ENCODE measurements around the gene CNST. TPM values are rescaled to one million over a fixed set of nuclear protein-coding genes. Genes with fewer than 3 reads are reported as not detected.

The CNST gene
- 58.8 TPM for total RNA-seq

GRCh38 chr1:246566128-246566812 lies at the start of gene CNST, which contains the start of gene TFB2M:
TSS of gene CNST (plus strand) at chr1:246566456. CDS start at chr1:246591563, 25,107 bp downstream.
TSS of gene TFB2M (minus strand) at chr1:246566261. CDS start at chr1:246566138, 123 bp downstream.
- Histone ChIP-seq H3K9me3 (ENCODE audit: low read depth, low read length) (no peaks in the 10 kb centered on the region), H3K4me1 (ENCODE audit: insufficient read depth, low read length) (peaks cover 52% of the 10 kb centered on the region), H3K27me3 (ENCODE audit: insufficient read depth, low read length) (no peaks in the 10 kb centered on the region), H3K4me3 (ENCODE audit: low read length) (peak within 1 kb of the TSS; percentile 99)

DNA sequence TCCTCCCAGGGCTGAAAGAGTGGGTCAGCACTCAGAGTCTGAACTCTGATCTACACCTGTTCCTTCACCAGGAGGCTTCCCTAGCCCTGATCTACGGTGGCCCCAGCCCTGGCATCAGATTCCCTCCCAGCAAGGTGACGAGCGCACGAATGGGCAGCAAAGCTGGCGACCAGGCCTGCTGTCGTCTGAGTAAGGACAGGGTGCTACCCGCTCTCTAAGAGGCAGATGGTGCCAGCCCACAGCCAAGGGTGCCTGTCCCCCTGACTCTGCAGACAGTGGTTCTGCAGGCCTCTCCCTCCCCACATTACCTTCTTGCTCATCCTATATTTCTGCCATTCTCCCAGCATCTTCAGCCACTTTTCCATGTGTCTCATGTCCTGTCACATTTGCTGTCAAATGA lies 48.9 kb upstream of the CNST start:
- H3K27me3 ChIP-seq (ENCODE audit: insufficient read depth, low read length): no peaks in the 10 kb centered on the region
- H3K4me1 ChIP-seq (ENCODE audit: insufficient read depth, low read length): no peaks in the 10 kb centered on the region
- peaks cover 12% of the 10 kb centered on the region for H3K9me3 ChIP-seq (ENCODE audit: low read depth, low read length)
- no peak overlapping the region for H3K4me3 ChIP-seq (ENCODE audit: low read length)

- no peaks in the 10 kb centered on the region for H3K27me3 ChIP-seq (ENCODE audit: insufficient read depth, low read length)
- peaks cover 12% of the 10 kb centered on the region for H3K9me3 ChIP-seq (ENCODE audit: low read depth, low read length)
These were observed 47.6 kb upstream of the CNST start for GRCh38 chr1:246518456-246519205.

GRCh38 chr1:246519514-246519913 lies 46.7 kb upstream of the CNST start:
- H3K4me1 ChIP-seq (ENCODE audit: insufficient read depth, low read length): no peaks in the 10 kb centered on the region
- H3K4me3 ChIP-seq (ENCODE audit: low read length): no peak overlapping the region
- H3K9me3 ChIP-seq (ENCODE audit: low read depth, low read length): peaks cover 12% of the 10 kb centered on the region
- no peaks in the 10 kb centered on the region for H3K27me3 ChIP-seq (ENCODE audit: insufficient read depth, low read length)

More at GRCh38 chr1:246518456-246519205, 47.6 kb upstream of the CNST start:
- H3K4me1 ChIP-seq (ENCODE audit: insufficient read depth, low read length): no peaks in the 10 kb centered on the region
- no peak overlapping the region for H3K4me3 ChIP-seq (ENCODE audit: low read length)

- Histone ChIP-seq H3K9me3 (ENCODE audit: low read depth, low read length) (peaks cover 7% of the 10 kb centered on the region), H3K27me3 (ENCODE audit: insufficient read depth, low read length) (no peaks in the 10 kb centered on the region), H3K4me3 (ENCODE audit: low read length) (no peak overlapping the region), H3K4me1 (ENCODE audit: insufficient read depth, low read length) (peaks cover 8% of the 10 kb centered on the region)
These were observed 39.9 kb upstream of the CNST start for GRCh38 chr1:246526380-246526779.

DNA sequence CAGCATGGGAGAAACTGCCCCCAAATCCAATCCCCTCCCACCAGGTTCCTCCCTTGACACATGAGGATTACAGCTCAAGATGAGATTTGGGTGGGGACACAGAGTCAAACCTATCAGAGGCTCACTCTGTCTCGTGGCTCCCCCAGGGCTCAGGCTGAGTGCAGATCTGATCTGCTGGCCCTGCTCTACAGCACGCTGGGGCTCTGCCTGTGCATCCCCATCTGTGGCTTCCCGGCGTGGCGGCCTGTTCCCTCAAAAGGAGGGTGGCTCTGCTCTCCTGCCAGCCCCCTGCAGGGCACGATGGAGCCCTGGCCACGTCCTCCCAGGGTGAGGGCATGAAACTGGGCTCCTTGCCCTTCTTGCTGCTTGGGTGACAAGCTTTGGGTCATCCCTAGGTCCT lies 39.3 kb upstream of the CNST start:
- peaks cover 8% of the 10 kb centered on the region for H3K4me1 ChIP-seq (ENCODE audit: insufficient read depth, low read length)

DNA sequence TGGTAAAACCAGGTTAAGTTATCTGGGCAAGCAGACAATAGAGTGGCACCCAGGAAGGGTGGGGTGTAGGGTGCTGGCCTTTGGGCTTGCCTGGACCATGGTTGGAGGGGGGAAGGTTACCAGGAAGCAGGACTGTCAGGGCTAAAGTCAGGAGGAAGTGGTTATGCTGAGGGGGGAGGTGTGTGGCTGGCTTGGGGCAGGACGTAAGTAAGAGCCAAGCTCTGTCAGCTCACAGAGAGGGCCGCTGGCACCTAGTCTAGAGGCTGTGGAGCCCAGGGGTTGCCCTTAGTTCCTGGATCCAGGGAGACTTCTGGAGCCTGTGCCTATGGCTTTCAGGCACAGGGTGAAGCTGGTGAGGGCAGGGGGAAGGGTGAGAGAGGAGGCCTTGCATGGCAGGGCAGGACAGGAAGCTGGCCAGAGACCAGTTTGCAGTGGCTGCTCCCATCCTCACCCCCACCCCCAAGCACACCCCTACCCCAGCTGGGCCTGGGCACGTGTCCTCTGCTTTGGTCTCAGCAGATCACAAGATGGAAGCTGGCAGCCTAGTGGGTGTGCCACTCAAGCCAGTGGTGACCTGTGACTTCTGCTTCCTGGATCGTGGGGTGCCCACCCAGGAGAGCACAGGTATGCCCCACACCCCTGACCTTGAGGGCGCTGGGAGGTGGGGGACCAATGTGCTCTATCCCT lies 38.7 kb upstream of the CNST start:
- no peak overlapping the region for H3K4me3 ChIP-seq (ENCODE audit: low read length)
- peaks cover 7% of the 10 kb centered on the region for H3K9me3 ChIP-seq (ENCODE audit: low read depth, low read length)
- H3K4me1 ChIP-seq (ENCODE audit: insufficient read depth, low read length): peaks cover 8% of the 10 kb centered on the region
- no peaks in the 10 kb centered on the region for H3K27me3 ChIP-seq (ENCODE audit: insufficient read depth, low read length)

More for the DNA sequence above, 39.3 kb upstream of the CNST start:
- Histone ChIP-seq H3K9me3 (ENCODE audit: low read depth, low read length) (peaks cover 7% of the 10 kb centered on the region), H3K27me3 (ENCODE audit: insufficient read depth, low read length) (no peaks in the 10 kb centered on the region), H3K4me3 (ENCODE audit: low read length) (no peak overlapping the region)

DNA sequence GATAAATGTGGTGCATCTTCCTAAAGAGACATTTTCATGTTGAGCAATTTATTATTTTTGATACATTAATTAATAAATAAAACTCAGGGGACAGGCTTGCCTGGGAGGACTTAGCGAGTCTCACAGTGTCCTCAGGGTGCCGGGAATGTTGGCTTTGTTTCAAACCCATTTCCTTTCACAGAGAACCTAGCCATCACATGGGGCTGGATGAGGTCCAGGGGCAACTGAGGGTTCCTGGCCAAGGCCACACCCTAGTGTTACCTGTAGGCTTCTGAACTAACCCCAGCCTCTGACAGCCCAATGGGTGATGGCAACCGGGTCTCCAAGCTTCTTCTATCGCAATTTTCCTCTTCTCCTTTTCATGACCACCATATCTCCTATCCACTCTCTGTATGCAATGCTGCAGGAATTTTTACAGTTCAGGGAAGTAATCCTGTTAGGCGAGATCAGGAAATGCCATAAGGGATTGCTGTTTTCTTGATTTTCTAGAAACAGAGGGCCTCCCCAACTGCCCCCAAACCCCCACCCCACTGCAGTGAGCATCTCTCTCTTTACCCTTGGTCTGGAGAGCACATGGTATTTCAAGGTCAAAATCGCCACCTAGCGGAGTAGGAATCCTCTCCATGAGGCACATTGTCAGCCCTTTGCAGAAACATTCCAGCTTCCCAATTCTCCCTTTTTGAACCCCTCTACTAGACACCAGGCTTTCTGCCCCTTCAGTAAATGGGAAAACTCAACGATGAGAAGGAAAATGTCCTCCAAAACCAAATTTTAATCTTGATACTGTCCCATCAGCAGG lies 37.1 kb upstream of the CNST start:
- no peak overlapping the region for H3K4me3 ChIP-seq (ENCODE audit: low read length)
- H3K27me3 ChIP-seq (ENCODE audit: insufficient read depth, low read length): no peaks in the 10 kb centered on the region
- peaks cover 8% of the 10 kb centered on the region for H3K4me1 ChIP-seq (ENCODE audit: insufficient read depth, low read length)
- peaks cover 7% of the 10 kb centered on the region for H3K9me3 ChIP-seq (ENCODE audit: low read depth, low read length)

DNA sequence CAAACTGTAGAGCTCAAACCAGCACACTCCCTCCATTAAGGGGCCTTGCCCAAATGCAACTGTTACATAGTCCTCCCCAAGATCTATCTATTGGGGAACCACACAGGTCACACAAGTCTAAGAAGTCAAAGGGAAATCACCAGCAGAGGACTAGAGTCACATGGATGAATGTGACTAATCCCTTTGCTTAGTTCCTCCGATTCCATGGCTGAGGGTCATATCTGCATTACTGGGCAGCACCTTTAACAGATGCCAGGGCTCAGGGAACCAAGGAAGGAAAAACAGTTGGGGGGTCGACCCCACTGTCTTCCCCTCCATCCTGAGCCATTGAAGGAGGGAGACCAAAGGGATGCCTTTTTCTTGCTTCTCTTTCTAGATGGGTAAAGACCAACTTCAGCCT lies 35.8 kb upstream of the CNST start:
- H3K9me3 ChIP-seq (ENCODE audit: low read depth, low read length): peaks cover 7% of the 10 kb centered on the region

GRCh38 chr1:246532519-246532918 lies 33.7 kb upstream of the CNST start:
- no peaks in the 10 kb centered on the region for H3K27me3 ChIP-seq (ENCODE audit: insufficient read depth, low read length)
- peaks cover 7% of the 10 kb centered on the region for H3K9me3 ChIP-seq (ENCODE audit: low read depth, low read length)
- peaks cover 6% of the 10 kb centered on the region for H3K4me1 ChIP-seq (ENCODE audit: insufficient read depth, low read length)
- H3K4me3 ChIP-seq (ENCODE audit: low read length): no peak overlapping the region

More for the DNA sequence above, 35.8 kb upstream of the CNST start:
- no peak overlapping the region for H3K4me3 ChIP-seq (ENCODE audit: low read length)
- H3K27me3 ChIP-seq (ENCODE audit: insufficient read depth, low read length): no peaks in the 10 kb centered on the region
- peaks cover 8% of the 10 kb centered on the region for H3K4me1 ChIP-seq (ENCODE audit: insufficient read depth, low read length)

GRCh38 chr1:246533371-246533905 lies 32.8 kb upstream of the CNST start:
- H3K9me3 ChIP-seq (ENCODE audit: low read depth, low read length): peaks cover 7% of the 10 kb centered on the region
- no peaks in the 10 kb centered on the region for H3K27me3 ChIP-seq (ENCODE audit: insufficient read depth, low read length)
- no peak overlapping the region for H3K4me3 ChIP-seq (ENCODE audit: low read length)
- no peaks in the 10 kb centered on the region for H3K4me1 ChIP-seq (ENCODE audit: insufficient read depth, low read length)

DNA sequence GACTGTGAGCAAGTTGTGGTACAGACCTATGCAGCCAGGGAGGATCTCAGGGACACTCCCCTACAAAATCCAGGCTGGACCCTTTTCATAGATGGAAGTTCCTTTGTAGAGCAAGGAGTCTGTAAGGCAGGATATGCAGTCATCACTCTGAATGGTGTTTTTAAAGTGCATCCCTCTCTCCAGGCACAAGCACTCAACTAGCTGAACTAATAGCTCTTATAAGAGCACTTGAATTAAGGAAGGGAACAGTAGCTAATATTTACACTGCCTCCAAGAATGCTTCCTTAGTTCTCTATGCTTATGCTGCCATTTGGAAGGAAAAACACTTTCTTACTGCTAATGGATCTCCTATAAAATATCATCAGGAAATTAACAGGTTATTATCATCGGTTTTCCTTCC lies 32.1 kb upstream of the CNST start:
- H3K27me3 ChIP-seq (ENCODE audit: insufficient read depth, low read length): no peaks in the 10 kb centered on the region
- no peak overlapping the region for H3K4me3 ChIP-seq (ENCODE audit: low read length)
- H3K4me1 ChIP-seq (ENCODE audit: insufficient read depth, low read length): no peaks in the 10 kb centered on the region
- peaks cover 7% of the 10 kb centered on the region for H3K9me3 ChIP-seq (ENCODE audit: low read depth, low read length)

DNA sequence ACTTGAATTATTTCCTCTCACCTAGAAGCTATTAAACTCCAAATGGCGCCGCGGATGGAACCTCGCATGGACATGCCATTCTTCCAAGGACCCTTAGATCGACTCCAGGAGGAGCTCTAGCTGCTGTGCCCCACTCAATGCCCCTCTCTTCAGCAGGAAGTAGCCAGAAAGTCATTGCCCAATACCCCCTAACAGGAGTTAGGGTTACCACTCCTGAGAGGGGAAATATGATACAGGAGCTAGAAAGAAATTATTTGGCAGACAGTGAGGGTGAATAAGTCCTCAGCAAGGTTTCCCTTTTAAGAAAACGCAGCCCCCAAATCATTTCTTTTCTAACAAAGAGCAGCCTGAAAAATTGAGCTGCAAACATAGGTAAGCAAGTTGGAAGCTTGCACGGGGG lies 28.8 kb upstream of the CNST start:
- H3K9me3 ChIP-seq (ENCODE audit: low read depth, low read length): no peaks in the 10 kb centered on the region
- H3K4me3 ChIP-seq (ENCODE audit: low read length): no peak overlapping the region
- no peaks in the 10 kb centered on the region for H3K4me1 ChIP-seq (ENCODE audit: insufficient read depth, low read length)
- H3K27me3 ChIP-seq (ENCODE audit: insufficient read depth, low read length): no peaks in the 10 kb centered on the region

GRCh38 chr1:246537887-246538286 lies 28.4 kb upstream of the CNST start:
- Histone ChIP-seq H3K9me3 (ENCODE audit: low read depth, low read length) (no peaks in the 10 kb centered on the region), H3K27me3 (ENCODE audit: insufficient read depth, low read length) (no peaks in the 10 kb centered on the region)

More at GRCh38 chr1:246537887-246538286, 28.4 kb upstream of the CNST start:
- Histone ChIP-seq H3K4me3 (ENCODE audit: low read length) (no peak overlapping the region), H3K4me1 (ENCODE audit: insufficient read depth, low read length) (no peaks in the 10 kb centered on the region)

Measured in mononuclear cell (primary cell).